Measurements from ENCODE around the gene KCNQ1OT1.

KCNQ1OT1 gene

GRCh38 chr11:2699531-2700414 is at the start of gene KCNQ1OT1:
KCNQ1OT1 (minus strand) TSS chr11:2699994.
- DNase-seq: peak; percentile 45

DNA sequence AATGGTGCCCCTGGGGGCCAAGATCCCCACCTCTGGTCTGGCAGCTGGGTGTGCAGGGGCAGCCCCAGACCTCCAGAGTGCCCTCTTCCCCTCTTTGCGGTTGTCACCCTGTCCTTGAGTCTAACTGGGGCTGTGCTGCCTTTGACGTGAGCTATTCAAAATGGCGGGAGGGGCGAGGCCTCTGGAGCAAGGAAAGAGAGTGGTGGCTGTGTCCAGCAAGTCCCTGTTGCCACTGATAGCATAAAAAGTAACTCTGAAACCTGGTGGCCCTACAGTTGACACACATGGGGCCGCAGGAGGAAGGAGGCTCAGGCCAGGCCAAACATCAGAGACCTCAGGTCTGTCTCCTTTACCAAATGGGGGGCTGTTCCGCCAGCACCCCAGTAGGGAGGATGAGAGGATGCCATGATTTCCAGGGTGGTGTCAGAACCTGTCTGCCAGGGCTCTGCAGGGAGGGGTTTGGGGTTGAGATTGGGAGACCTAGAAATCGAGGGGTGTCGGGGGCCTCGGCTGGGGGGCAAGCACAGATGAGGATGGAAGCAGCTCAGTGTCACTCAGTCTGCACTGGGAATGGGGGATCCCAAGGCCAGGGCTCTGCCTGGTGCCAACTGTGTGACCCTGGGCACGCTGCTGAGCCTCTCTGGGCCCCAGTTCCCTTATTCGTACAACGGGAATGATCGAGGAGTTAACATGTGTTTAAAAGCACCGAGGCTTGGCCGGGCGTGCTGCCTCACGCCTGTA is 49.2 kb upstream of the KCNQ1OT1 start:
- DNase-seq: no peak

DNA sequence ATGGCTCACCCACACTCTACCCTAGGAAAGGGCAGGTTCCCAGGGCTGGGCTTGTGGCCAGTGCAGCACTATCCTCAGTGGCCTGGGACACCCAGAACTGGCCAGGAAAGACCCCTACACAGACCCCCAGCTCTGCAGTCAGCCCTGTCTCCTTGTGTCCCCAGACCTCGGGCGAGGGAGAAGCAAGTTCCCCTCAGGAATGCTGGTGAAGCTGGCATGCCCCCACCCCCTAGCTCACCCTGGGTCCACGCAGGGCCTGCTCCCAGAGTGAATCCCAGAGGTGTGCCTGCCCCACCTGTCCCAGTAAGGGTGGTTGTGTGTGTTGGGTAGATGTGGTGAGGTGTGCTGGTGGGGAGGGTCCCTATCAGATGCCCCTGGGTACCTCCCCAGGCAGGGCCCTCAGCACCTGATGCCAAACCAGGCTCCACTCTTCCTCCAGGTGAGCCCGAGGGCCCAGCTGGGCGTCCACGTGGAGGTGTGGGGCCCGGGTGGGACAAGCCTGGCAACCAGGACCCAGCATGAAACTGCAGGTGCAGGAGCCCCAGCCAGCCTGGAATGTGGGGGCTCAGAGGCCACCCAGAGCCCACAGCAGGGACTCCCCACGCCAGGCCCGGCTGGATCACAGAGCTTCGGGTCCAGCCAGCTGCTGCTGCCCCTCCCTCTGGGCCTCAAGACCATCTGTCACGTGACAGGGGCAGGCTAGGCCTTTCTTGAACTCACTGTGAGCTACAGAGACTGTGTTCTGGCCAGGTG is 48.4 kb upstream of the KCNQ1OT1 start:
- no peak for DNase-seq

GRCh38 chr11:2747248-2748027 is 47.6 kb upstream of the KCNQ1OT1 start:
- no peak for DNase-seq

GRCh38 chr11:2746401-2747247 is 46.8 kb upstream of the KCNQ1OT1 start:
- DNase-seq: no peak

DNA sequence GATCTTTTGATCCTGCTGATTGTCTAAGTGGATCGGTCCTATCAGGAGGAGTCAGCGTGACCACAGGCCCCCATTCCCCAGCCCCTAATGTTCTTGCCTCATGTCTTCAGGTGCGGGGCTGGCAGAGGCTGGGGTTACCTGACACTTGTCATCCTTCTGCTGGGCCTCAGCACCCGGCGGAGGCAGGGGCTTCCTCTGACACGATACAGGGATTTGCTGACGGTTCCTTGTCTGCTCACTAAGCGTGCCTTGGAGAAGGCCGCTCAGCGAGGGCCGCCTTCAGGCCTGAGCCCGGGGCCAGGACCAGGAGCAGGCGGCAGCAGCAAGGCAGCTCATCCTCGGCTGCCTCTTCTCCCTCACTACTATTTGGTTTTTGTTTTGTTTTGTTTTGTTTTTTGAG is 45.7 kb upstream of the KCNQ1OT1 start:
- DNase-seq: no peak

DNA sequence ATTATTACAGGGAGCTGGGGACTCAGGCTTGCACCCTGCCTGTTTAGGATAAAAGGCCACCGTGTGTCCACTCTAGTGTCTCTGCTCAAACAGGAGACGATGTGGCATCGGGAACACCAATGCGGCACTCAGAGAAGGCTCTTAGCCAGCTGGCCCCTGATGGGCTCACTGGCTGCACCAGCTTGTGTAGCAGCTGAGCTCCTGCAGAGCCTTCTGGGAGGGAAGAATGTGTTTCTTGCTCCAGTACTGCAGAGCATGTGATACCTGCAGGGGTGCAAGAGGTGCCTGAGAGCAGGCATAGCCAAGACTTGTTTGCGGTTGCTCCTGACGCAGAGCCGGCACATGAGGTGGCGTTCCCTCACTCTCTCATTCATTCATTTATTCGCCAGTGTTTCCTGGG is 44.4 kb upstream of the KCNQ1OT1 start:
- no peak for DNase-seq

DNA sequence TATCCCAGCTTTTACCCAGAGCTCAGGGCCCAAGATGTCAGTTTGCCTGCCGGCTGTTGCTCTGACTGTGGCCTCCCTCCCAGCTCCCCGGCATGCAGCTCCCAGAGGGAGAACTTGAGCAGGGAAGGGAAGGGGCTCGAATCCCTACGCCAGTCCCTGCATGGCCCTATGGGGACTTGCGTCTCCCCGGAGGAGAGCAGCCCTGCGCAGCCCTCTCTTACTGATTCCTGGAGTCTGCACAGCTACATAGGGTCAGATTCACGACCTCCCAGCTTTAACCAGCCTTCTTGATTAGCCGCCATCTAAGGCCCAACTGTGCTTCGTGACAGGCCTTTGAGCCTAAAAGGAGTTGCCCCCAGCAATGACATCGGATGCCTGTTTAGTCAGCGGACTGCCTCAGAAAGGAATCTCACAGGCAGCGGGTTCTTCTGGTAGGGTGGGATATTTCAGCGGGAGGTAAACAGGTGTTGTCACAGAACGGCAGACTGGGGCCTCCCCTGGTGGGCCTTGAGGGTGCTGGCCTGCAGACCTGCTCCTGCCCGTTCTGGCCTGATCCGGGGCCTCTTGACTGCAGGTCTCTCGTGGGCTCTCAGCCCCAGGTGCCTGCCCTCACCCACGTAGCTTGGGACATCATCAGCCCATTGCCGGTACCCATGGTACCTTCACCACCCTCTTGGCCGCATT is 43.8 kb upstream of the KCNQ1OT1 start:
- DNase-seq: no peak

- no peak for DNase-seq
Observed at GRCh38 chr11:2742611-2743426, 43.0 kb upstream of the KCNQ1OT1 start.

GRCh38 chr11:2742201-2742600 is 42.4 kb upstream of the KCNQ1OT1 start:
- DNase-seq: no peak

- no peak for DNase-seq
Observed at GRCh38 chr11:2741377-2742131, 41.8 kb upstream of the KCNQ1OT1 start.

- no peak for DNase-seq
Observed at GRCh38 chr11:2741006-2741376, 41.2 kb upstream of the KCNQ1OT1 start.

DNA sequence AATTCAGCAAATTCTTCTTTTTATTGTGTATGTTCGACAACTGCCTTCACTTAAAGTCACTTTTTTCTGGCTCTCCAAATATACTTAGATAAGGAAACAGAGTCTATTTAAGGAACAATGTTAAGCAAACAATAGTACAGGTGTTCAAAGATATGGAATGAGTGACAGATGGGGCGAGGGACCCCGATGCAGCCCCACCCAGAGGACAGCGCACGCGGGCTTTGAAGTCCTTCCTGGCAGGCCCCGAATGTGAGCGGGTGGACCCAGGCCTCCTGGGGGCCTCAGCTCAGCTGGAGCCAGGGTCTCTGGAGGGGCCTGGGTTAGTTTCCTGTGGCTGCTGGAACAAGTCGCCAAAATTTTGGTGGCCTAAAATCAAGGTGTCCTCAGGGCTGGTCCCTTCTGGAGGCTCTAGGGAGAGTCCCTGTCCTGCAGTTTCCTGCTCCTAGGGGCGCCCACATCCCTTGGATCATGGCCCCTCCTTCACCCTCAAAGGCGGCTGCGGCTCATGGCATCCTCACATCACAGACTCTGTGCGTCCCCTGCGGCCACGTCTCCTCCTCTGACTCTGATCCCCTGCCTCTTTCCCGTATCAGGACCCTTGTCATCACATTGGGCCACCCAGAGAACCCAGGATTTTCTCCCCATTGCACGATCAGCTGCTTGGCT is 40.6 kb upstream of the KCNQ1OT1 start:
- no peak for DNase-seq

GRCh38 chr11:2739531-2740274 is 39.9 kb upstream of the KCNQ1OT1 start:
- no peak for DNase-seq

DNA sequence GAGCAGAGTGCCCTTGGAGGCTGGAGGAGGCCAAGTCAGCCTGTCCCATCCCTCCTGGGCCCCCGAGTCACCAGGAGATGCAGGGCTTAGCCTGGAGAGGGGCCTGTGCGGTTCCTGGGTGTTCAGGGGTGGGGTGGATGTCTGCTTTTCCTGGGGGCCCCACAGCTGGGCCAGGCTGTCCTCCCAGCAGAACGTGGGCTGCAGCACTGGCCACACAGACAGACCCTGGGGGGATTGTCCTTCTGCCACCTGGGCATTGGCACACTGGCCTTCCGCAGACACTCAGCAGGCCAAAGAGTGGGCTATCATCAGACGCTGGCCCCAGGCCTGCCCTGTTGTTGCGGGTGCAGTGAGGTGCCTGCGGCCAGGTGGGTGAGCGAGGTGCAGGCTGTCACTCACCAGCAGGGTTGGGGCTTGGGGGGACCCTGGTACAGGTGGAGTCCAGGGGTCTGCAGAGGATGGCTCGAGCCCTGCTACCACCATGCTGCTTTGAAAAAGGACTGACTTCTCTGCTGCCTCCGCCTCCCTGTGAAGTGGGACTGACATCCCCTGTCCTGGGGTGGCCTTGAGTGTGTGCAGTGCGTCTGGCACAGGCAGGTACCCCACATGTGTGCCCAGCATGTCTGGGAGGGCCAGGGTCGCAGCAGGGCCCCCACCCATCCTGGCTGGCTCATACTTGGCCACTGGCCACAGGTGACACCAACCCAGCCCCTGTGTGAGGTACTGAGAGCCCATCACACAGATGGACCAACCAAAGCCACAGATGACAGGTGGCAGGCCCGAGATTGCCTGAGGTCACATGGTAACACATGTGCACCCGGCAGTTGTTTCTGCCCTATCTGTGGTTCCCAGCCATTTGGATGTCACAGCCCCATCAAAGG is 39.0 kb upstream of the KCNQ1OT1 start:
- DNase-seq: no peak

DNA sequence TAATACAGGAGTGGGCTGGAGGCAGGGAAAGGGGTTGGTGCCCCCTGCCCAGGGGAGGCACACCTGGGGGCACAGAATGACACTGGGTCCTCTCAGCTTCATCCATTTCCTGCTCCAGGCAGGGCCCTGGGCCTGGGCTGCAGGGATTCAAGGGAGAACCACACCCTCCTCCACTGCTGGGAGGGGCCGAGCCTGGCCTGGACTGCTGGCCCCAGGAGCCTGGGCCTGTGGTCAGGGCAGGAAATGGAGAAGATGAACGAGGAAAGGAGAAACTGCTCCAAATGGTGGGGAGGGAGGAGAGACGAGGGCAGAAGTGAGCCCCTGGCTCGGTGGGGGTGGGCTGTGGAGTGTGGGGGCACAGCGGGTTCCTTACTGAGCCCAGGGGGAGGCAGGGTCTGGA is 38.1 kb upstream of the KCNQ1OT1 start:
- DNase-seq: no peak

DNA sequence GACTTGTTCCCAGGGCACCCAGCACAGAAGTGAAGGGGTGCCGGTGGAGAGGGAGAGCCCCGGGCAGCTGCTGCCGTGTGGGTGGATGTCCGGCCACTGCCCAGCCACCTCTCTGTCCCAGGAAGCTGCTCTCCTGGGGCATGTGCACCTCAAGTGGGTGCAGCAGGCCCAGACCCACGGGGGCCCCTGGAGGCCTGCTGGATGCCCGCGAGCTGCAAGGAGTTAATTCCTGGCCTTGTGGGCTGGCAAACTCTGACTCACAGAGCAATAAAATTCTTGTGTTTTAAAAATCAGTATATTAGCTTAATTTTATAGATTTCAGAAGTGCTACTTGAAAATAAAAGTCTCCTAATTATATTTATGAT is 37.4 kb upstream of the KCNQ1OT1 start:
- no peak for DNase-seq
